Mesodermal cell (in vitro differentiated cells): Measurements from ENCODE around the gene CGB3.
"Not testable (repeated sequence)": the region's sequence is repeated elsewhere in the genome, so short reads cannot be mapped to it uniquely, and the experiment has no call there.

Experiments used
- H3K27ac ChIP-seq: 2 replicates; pipeline ENCODE4 v1.7.0; 2013; ENCODE audit warnings: mild to moderate bottlenecking, low read depth, low read length, moderate library complexity; ENCODE audit not compliant: severe bottlenecking
- H3K36me3 ChIP-seq: 2 replicates; pipeline ENCODE4 v1.7.1; 2013; ENCODE audit warnings: mild to moderate bottlenecking, low read length, moderate library complexity; ENCODE audit not compliant: control insufficient read depth, insufficient read depth
- H3K4me1 ChIP-seq: one replicate; pipeline ENCODE4 v1.7.1; 2013; ENCODE audit warnings: mild to moderate bottlenecking, low read length; ENCODE audit not compliant: insufficient read depth, control insufficient read depth, poor library complexity, severe bottlenecking
- H3K4me3 ChIP-seq: 2 replicates; pipeline ENCODE4 v1.7.0; 2013; ENCODE audit warnings: low read length, control low read depth, mild to moderate bottlenecking; ENCODE audit not compliant: insufficient read depth, poor library complexity, severe bottlenecking; ENCODE audit errors: extremely low read depth
- H3K9me3 ChIP-seq: 2 replicates; pipeline ENCODE4 v1.7.1; 2013; ENCODE audit warnings: mild to moderate bottlenecking, low read length, moderate library complexity; ENCODE audit not compliant: control insufficient read depth
- WGBS, 2 experiments: methylation state at CpG; one replicate each; pipeline ENCODE4 v1.1.5; 2013; ENCODE audit warnings: missing lambda C conversion rate in 2 of 2; ENCODE audit not compliant: insufficient coverage in 2 of 2; 5-methylcytosine and 5-hydroxymethylcytosine counted together

The CGB3 gene

DNA sequence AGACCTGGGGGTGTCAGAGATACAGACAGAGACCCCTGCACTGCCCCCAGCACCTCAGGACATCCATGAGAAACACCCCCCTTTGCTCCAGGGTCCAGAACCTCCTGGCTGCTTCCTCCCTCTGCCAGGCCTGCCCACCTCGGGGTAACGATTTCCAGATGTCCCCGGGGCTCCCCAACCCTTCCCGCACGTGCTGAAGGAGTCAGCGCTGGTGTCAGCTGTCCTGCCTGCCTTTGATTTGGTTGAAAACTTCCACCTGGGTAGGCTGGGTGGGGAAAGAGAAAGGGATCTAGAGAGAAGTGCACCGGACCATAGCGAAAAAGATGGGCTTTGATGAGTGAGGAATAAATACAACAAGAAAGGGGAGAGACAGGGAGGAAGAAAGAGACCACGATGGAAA lies 34.9 kb upstream of the CGB3 start:
- Histone ChIP-seq H3K27ac (no peak overlapping the region), H3K4me3 (no peak overlapping the region), H3K9me3 (no peaks in the 10 kb centered on the region), H3K36me3 (no peaks in the 10 kb centered on the region), H3K4me1 (no peaks in the 10 kb centered on the region)
- 93 to 96% methylated on average over 7 to 9 of the region's 9 CpGs for WGBS, 2 experiments

DNA sequence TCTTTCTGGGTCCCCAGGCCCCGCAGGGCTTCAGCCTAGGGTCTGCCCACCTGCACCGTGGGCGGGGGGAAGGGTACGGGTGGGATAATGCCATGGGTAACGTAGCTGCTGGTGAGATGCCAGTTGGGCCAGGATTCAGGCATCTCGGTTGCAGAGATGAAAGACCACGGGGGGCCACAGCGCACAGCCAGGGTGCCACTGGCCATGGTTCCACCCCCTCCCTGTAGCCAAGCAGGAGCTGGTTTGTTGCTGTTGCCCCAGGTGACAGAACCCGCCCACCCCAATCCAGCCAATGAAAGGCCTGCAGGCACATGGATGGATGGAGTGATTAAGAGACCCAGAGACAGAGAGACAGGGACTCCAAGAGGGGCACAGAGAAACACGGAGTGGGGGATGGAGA lies 34.4 kb upstream of the CGB3 start:
- Histone ChIP-seq H3K27ac (no peak overlapping the region), H3K36me3 (no peaks in the 10 kb centered on the region), H3K9me3 (no peaks in the 10 kb centered on the region), H3K4me3 (no peak overlapping the region), H3K4me1 (no peaks in the 10 kb centered on the region)
- 80 to 81% methylated on average over 7 to 8 of the region's 10 CpGs for WGBS, 2 experiments

DNA sequence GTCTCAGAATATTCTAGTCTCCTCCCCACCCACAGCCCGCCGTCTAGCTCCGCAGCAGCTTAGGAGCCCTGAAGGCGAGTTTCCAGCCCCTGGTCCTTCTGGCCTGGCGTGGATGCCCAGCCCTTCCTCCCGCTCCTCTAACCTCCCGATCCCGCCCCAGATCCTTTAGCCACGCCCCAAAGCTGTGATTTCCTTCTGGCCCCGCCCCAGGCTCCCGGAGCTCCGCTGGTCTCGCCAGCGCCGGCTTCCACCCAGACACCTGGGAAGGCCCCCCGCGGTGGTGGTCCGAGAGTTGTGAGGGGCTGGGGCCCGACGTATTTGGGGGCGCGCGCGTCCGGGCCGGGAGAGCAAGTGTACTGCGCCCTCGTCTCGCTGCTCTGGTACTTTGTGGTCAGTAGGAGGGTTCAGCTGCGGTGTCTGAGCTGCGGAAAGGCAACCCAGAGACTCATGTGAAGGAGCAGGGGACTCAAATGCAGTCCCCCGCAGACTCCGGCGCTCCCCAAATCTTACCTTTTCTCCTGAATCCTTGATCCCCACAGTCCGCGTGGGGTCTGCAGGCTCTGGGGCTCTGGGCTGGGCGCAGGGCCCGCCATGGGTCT lies 33.6 kb upstream of the CGB3 start, which contains the start of gene CGB7:
Gene CGB7 (minus strand): TSS at position 114 of the 599 bp plus-strand sequence. CDS start 2,374 bp downstream, outside the sequence.
- WGBS, 2 experiments: 10 to 14% methylated on average over 29 to 31 of the region's 38 CpGs
- no peaks in the 10 kb centered on the region for H3K4me1 ChIP-seq
- no peaks in the 10 kb centered on the region for H3K36me3 ChIP-seq
- no peak within 1 kb of the TSS for H3K27ac ChIP-seq
- no peaks in the 10 kb centered on the region for H3K9me3 ChIP-seq
- H3K4me3 ChIP-seq: peak within 1 kb of the TSS; percentile 44

DNA sequence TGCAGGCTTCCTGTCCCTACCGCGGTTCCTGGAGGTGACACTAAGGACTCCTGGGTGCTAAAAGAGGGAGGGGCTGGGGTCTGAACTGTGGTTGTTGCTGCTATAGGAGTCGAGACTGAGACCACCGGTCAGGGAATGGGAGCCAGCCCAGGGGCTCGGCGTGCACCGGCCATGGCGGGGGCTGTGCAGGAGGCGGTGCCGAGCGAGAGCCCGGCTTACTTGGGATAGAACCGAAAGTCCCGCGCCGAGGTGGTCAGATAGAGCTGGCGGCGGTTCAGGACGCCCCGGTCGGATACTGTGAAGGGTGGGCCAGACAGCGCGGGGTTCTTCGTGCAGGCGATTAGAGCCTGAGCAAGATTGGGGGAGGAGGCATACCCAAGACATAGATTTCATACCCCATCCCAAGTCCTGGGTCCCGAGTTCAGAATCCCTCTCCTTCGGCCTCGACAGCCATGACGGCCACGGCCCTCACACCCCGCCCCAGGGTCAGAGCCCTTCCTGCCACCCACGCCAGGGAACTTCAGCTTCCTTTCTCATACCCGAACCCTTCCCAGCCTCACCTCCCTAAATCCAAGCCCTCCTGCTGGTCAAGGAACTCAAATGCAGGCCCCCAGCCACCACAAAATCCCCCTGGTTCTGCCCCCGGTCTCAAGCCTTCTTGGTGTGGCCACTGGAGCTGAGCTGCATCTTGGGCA lies 32.9 kb upstream of the CGB3 start:
- WGBS, 2 experiments: 23 to 32% methylated on average over 11 to 25 of the region's 34 CpGs
- H3K4me3 ChIP-seq: peak overlapping the region; percentile 44
- not testable (repeated sequence) for H3K9me3 ChIP-seq, H3K4me1 ChIP-seq, H3K27ac ChIP-seq, H3K36me3 ChIP-seq

DNA sequence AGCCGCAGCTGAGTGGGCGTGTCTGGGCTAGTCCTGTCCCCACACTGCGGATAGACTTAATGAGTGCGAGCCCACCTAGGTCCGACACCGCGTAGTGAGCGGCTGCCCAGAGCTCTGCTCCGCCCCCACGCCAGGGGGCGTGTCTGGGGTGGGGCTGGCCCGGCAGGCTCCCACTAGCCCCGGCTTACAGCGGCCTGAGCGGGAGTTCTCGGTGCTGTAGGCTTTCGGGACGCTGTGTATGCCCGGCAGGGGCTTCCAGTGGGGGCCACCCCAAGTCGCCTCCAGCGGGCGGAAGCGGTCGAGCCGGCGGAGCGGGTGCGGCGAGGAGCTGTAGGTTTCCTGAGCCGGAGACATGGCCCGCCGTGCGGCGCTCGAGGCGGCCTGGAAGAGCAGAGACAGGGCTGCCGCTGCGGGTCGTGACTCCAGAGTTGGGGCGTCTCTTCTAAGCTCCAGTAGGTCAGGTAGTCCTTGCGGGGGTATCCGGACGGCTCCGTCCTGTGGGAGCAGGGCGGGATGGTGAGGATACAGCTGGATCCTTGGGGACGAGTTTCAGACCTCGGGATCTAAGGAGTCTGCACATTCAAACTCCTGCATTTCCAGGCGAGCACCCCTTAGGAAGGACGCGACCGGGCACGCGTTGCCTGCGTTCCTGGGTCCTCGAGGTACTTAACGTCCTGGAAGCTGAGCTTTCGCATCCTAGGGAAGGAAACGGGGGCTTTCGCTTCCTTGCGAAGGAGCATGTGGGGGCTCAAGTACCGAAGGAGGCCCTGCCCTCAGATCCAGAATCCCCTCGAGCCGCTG lies 32.2 kb upstream of the CGB3 start:
- WGBS, 2 experiments: 3% methylated on average over 43 to 51 of the region's 63 CpGs
- H3K27ac ChIP-seq: no peak overlapping the region
- H3K36me3 ChIP-seq: no peaks in the 10 kb centered on the region
- H3K9me3 ChIP-seq: no peaks in the 10 kb centered on the region
- no peaks in the 10 kb centered on the region for H3K4me1 ChIP-seq
- peak overlapping the region; percentile 44 for H3K4me3 ChIP-seq

DNA sequence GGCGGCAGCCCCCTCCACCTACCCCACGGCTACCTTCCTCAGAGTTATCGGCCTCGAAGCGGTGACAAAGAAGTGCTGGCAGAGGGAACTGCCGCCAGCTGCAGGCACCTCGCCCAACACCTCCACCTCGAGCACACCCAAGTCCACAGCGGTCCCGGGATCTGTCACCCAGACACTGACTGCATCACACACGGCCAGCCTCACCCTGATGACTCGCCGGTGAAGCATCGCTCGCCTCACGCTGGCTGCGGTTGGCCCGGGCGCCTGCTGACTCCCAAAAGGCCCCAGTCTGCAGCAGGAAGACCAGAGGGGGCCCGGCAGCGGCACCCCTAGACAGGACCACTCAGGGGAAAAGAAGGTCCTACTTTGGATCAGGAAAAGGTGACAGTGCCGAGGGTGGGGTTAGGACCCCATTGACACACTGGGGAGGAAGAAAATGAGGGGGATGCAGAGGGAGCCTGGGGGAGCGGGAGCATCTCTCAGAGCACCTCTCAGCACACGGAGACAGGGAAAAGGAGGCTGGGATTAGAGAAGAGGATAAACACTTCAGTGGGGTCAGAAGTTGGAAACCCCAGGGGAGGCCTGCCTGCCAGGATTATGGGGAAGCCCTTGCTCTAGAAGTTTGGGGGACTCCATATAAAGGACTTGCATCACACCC lies 26.4 kb upstream of the CGB3 start:
- H3K27ac ChIP-seq, H3K9me3 ChIP-seq: not testable (repeated sequence)

DNA sequence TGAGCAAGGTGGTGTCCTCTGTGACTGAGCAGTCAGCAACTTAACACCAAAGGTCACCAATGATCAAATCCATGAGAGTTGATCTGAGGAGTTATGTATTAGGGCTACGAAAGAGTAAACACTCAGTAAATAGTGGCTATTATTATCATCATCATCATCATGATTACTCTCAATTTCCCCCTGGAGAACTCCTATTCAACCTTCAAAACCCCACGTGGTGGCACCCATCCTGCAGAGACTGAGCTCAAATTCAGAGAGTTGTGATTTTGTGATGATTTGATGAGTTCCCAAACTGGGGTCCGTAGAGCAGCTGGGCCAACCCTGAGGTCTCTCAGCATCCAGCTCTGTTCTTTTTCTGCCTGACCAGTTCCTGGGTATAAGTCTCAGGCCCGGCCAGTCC lies 25.7 kb upstream of the CGB3 start:
- no CpG with 5 or more reads among the region's 4 CpGs for WGBS, 2 experiments
- not testable (repeated sequence) for H3K4me1 ChIP-seq, H3K9me3 ChIP-seq, H3K4me3 ChIP-seq, H3K27ac ChIP-seq, H3K36me3 ChIP-seq

More for the DNA sequence above, 26.4 kb upstream of the CGB3 start:
- WGBS, 2 experiments: 76 to 77% methylated on average over 18 to 21 of the region's 24 CpGs
- H3K4me3 ChIP-seq, H3K36me3 ChIP-seq, H3K4me1 ChIP-seq: not testable (repeated sequence)

DNA sequence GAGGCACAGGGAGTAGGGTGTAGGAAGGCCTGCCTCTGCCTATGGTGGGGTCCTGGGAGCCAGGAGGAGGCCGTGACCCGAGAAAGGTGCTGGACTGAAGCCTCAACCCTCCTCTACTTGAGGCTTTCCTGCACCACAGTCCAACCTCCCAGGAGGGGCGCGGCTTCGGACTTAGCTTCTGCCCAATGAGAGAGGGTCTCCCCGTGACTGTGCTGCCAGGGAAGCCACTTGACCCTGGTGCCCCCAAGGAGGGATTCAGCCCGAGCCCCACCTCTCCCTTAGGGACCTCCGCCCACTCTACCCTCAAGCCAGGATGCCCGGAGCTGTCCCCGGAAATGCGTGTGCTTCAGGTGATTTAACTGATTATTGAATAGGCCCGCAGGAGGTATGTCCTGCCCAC lies 24.9 kb upstream of the CGB3 start, which contains the start of gene CGB8:
Gene CGB8 (minus strand): TSS at position 101 of the 400 bp plus-strand sequence. CDS start 372 bp downstream, outside the sequence.
- not testable (repeated sequence) for H3K9me3 ChIP-seq, H3K36me3 ChIP-seq, H3K27ac ChIP-seq, H3K4me1 ChIP-seq, H3K4me3 ChIP-seq
- WGBS, 2 experiments: 87 to 93% methylated on average over 3 to 6 of the region's 12 CpGs

DNA sequence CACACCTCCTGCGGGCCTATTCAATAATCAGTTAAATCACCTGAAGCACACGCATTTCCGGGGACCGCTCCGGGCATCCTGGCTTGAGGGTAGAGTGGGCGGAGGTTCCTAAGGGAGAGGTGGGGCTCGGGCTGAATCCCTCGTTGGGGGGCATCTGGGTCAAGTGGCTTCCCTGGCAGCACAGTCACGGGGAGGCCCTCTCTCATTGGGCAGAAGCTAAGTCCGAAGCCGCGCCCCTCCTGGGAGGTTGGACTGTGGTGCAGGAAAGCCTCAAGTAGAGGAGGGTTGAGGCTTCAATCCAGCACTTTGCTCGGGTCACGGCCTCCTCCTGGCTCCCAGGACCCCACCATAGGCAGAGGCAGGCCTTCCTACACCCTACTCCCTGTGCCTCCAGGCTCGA lies 19.4 kb upstream of the CGB3 start, which contains the start of gene CGB5:
Gene CGB5 (plus strand): TSS at position 301 of the 400 bp plus-strand sequence. CDS start 362 bp downstream, outside the sequence.
- 77 to 78% methylated on average over 6 to 10 of the region's 15 CpGs for WGBS, 2 experiments
- H3K9me3 ChIP-seq, H3K4me1 ChIP-seq, H3K4me3 ChIP-seq, H3K27ac ChIP-seq, H3K36me3 ChIP-seq: not testable (repeated sequence)

DNA sequence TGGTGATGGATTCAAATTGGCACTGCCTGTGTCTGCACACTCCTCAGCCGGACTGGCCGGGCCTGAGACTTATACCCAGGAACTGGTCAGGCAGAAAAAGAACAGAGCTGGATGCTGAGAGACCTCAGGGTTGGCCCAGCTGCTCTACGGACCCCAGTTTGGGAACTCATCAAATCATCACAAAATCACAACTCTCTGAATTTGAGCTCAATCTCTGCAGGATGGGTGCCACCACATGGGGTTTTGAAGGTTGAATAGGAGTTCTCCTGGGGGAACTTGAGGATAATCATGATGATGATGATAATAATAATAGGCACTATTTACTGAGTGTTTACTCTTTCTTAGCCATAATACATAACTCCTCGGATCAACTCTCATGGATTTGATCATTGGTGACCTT lies 18.5 kb upstream of the CGB3 start:
- WGBS, 2 experiments: no CpG with 5 or more reads among the region's 4 CpGs
- not testable (repeated sequence) for H3K9me3 ChIP-seq, H3K4me3 ChIP-seq

More for the DNA sequence above, 18.5 kb upstream of the CGB3 start:
- not testable (repeated sequence) for H3K4me1 ChIP-seq, H3K36me3 ChIP-seq, H3K27ac ChIP-seq
